GM21825 (cell line): ENCODE results near the gene NGEF.

Experiments
- ATAC-seq: cut with Tn5 transposase; IDR thresholded peaks from one replicate; pipeline ENCODE4 v1.9.1; 2021; ENCODE audit warnings: mild to moderate bottlenecking, moderate library complexity; ENCODE audit not compliant: unreplicated experiment

The NGEF gene

GRCh38 chr2:232887171-232887850 is 125.7 kb downstream of the NGEF start:
- ATAC-seq, result no peak

DNA sequence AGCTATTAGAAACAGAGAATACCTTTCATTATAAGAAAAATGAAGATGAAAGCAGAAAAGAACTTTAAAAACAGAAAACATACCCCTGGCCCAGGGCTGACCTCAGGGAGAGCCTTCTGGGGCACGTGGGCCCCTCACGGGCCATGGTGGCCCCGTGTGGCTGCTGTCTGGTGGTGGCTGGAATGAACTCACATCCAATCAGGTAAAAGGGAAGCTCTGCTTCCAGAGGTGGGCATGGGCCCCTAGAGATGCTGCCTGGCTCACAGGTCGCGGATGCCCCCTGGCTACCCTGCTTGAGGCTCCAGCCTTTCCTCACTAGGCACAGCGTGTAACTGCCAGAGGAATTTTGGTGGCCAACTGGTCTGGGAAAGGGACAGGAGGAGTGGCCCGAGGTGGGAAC is 126.4 kb downstream of the NGEF start:
- ATAC-seq, result no peak

GRCh38 chr2:232886176-232886575 is 126.9 kb downstream of the NGEF start:
- ATAC-seq, result no peak

DNA sequence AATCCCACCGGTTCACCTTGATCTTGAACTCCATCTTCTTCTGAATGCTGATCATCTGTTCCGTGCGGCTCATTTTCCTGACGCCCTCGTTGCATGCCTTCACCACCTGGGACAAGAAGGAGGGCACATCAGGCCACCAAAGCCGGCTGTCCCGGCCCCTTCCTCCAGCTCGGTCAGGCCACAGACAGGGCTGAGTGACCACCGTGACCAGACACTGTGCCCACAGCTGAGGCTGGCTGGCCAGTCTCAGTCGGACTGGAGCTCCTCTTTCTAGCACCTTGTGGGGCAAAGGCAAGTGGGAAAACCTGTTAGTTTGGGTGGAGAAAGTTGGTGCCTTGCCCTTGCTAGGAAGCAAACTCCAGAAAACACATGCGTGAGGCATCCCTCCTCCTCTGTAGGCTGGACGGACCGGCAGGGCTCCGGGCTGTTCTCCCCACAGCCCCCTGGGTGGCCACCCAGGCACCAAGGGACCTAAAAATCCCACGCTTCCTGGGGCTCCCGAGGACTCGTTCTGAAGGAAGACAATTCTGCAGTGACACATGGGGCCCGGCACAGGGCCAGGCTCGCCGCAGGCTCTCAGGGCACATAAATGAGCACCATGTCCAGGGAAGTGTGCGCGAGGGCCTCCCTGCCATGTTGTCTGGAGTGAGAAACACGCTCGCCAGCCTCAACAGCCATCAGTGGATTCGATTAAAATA is 127.6 kb downstream of the NGEF start:
- no peak for ATAC-seq

- ATAC-seq, result no peak
These were observed 128.3 kb downstream of the NGEF start for GRCh38 chr2:232884549-232885263.

DNA sequence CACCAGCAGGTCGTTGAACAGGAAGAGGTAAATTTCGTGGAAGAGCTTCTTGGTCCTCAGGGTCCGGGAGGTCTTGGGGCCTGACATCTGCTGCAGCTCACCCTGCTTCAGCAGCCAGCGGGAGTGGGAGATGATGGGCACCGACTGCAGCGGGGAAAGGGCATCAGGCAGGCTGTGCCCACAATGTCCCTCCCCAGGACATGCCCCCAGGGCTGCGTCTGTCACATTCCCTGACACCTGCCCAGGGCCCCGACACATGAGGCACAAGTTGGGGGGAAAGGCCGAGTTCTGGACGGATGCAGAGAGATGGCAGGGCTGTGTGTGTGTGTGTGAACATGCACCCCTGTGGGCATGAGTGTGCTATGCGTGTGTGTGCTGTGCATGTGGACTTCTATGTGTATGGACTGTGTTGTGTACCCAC is 129.0 kb downstream of the NGEF start:
- ATAC-seq, result no peak

DNA sequence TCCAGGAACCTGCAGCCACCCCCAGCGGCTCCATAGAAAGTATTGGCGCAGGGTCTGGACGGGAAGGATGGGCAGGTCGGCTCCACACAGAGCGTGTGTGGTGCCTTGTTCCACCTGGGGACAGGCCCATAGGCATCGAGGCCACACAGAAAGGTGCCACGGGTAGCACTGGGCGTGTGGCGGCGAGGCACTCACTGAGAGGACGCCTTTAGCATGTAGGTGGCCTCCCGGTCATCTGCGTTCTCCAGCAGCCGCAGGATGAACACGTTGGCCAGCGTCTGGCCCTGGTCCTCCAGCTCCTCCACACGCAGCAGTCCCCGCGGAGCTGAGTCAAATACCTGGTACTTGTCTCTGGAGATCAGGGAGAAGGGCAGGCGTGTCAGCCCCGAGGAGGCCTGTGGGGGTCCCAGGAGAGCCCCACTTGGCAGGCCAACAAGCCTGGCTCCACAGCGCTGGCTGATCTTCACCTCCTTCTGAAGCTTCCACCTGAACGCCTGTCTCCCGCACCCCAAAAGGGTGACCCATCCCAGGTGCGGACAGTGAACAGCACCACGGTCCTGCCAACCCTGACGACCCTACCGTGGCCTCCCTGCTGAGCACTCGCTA is 129.8 kb downstream of the NGEF start:
- no peak for ATAC-seq

GRCh38 chr2:232882505-232883115 is 130.4 kb downstream of the NGEF start:
- no peak for ATAC-seq

DNA sequence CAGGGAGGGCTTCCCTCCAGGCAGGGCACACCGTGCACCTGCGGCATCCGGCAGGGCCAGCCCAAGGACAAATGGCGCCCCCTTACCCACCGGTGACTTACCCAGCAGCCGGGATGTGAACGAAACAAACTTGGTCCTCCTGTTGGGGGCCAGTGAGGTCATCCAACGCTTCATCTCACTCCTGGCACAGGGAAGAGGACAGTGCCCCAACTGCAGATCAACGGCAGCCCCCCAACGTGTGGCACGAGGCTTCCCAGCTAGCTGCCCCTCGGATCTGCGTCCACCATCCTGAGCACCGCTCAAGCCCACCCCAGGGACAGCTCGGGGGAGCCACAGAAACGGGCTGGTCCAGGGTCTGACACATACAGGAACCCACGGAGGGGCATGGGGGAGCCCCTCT is 131.0 kb downstream of the NGEF start:
- no peak for ATAC-seq

GRCh38 chr2:232880764-232881351 is 132.2 kb downstream of the NGEF start:
- no peak for ATAC-seq

DNA sequence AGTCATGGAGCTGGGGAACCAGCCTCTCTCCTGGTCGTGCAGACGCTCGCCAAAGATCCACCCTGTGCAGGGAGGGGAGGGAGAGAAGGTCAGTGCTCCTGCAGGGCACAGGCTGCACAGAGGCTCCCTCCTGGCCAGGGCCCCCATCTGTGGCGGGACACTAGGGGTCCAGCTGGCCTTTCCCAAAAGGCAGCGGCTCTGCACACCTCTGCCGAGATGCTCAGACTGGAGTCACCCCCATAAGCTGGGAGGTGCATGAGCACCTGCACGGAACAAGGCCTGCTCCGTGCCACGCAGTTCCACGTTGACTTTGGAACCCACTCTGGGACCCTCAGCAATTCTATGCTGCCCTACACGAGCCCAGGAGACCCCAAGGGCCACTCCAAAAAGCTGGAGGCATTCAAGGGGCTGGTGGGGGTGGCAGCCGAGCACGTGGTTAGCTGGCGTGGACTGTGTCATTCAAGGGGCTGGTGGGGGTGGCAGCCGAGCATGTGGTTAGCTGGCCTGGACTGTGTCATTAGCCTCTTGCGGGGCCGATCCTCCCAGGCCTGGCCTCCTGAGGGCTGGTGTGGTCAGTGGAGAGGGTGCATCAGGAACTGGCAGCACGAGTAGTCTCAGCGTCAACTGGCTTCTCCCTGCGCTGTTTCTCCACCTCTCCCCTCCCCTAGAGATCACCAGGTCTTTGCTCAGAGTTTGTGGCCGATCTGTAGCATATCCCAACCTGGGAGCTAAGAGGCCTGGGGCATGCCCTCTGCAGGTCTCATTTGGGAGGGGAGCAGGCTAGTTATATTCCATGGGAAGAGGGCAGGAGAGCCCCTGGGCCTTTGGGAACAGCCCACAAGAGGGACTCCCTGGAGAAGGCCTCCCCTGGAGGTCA is 133.2 kb downstream of the NGEF start:
- no peak for ATAC-seq

- no peak for ATAC-seq
These were observed 134.0 kb downstream of the NGEF start for GRCh38 chr2:232878855-232879617.

DNA sequence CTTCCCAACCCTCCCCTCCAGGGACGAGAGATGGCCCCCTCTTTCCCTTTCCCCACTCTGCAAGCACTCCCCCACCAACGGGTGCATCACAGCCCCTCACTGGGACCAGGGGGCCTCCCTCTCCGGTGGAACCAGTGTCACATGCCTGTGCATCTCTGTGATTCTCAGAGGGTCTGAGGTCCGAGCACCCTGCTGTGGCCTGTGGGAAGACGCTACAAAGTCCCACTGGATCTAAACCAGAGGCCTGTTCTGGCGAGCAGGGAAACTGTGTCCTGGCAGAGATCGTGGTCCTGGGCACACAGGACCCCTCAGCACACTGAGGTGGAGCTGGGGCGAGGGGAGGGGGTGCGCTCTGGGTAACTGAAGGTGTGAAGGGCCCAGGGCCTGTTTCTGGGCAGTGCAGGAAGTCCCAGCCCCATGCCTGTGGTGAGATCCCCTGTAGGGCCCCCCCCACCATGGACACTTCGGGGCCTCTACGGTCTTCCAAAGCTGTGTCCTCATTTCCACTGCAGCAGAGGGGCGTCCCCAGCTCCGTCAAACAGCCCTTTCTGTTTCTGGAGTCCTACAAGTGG is 135.0 kb downstream of the NGEF start:
- no peak for ATAC-seq

DNA sequence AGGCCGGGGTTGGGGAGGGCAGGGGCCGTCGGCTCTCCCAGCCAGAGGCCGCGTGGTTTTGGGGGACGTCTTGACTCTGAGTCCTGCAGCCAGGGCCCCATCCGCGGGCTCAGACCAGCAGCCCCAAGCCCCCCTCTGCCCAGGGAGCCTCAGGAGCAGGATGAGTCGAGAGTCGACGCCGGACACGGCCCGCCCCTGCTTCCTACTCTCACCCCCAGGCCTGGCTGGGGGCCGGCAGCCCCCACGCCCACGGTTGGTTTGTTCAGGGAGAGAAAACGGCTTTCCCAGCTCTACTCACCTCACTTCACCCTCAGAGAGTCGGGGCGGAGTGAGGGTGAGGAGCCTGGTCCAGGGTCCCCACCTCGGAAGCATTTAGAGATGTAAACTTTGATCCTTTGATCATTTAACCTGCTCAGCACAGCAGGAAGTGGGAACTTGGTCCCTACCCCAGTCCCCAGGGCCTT is 136.0 kb downstream of the NGEF start:
- ATAC-seq, result no peak

- no peak for ATAC-seq
These were observed 136.7 kb downstream of the NGEF start for GRCh38 chr2:232876161-232876977.

GRCh38 chr2:232875256-232876121 is 137.6 kb downstream of the NGEF start:
- no peak for ATAC-seq

DNA sequence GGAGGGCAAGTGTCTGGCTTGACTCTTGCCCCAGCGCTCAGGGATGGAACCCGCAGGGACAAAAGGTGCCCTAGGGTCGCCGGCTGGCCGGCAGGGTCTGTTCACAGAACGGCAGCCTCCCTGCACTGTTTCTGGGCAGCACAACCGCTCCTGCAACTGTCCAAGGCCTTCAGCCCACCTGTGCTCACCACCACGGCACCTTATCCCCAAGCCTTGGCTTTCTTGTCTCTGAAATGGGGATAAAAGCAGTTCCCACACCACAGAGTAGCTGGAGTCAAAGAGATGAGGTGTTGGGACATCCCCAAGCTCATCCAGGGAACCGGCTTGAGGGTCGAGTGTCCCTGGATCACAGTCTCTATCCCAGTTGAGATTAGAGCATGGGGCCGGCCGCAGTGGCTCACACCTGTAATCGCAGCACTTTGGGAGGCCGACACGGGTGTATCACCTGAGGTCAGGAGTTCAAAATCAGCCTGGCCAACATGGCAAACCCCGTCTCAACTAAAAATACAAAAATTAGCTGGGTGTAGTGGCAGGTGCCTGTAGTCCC is 138.3 kb downstream of the NGEF start:
- no peak for ATAC-seq
